Measurements from ENCODE around the gene MAD1L1. TPM values are rescaled to one million over a fixed set of nuclear protein-coding genes. Genes with fewer than 3 reads are reported as not detected.
"Not testable (repeated sequence)": the region's sequence is repeated elsewhere in the genome, so short reads cannot be mapped to it uniquely, and the experiment has no call there.

The MAD1L1 gene
- total RNA-seq, 1 donor, result 57.9 TPM

DNA sequence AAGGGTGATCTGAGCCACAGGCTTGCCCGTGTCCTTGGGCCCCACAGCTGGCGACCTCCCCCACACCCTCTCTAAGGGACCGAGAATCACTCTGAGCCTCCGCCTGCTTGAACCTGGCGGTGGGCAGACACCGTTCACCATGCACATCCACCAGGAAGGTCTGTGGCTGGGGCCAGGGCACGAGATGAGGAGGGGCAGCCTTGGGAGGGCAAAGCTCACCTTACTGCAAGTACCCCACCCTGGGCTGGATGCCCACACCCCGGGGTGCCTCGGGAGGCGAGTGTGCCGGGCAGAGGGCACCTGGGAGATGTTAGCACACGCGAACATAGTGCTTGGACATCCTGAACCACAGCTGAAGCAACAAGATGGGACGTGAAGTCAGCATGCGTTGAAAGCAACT, 350.8 kb downstream of the MAD1L1 start:
- DNase-seq (ENCODE audit: low read depth in 2 of 3, low spot score in 2 of 3), result no peak

- DNase-seq (ENCODE audit: low read depth in 2 of 3, low spot score in 2 of 3), result not testable (repeated sequence)
These were observed 356.1 kb downstream of the MAD1L1 start for GRCh38 chr7:1876641-1877040.

- DNase-seq (ENCODE audit: low read depth in 2 of 3, low spot score in 2 of 3), result peak in 2 of 3 donors; percentile 22 to 49
These were observed 357.1 kb downstream of the MAD1L1 start for GRCh38 chr7:1875392-1876199.

GRCh38 chr7:1874590-1875391, 358.0 kb downstream of the MAD1L1 start:
- not testable (repeated sequence) for DNase-seq (ENCODE audit: low read depth in 2 of 3, low spot score in 2 of 3)

- DNase-seq (ENCODE audit: low read depth in 2 of 3, low spot score in 2 of 3), result no peak
These were observed 358.7 kb downstream of the MAD1L1 start for GRCh38 chr7:1873857-1874589.

- DNase-seq (ENCODE audit: low read depth in 2 of 3, low spot score in 2 of 3), result no peak
These were observed 359.3 kb downstream of the MAD1L1 start for GRCh38 chr7:1873421-1873820.

GRCh38 chr7:1873070-1873405, 359.7 kb downstream of the MAD1L1 start:
- DNase-seq (ENCODE audit: low read depth in 2 of 3, low spot score in 2 of 3), result no peak

DNA sequence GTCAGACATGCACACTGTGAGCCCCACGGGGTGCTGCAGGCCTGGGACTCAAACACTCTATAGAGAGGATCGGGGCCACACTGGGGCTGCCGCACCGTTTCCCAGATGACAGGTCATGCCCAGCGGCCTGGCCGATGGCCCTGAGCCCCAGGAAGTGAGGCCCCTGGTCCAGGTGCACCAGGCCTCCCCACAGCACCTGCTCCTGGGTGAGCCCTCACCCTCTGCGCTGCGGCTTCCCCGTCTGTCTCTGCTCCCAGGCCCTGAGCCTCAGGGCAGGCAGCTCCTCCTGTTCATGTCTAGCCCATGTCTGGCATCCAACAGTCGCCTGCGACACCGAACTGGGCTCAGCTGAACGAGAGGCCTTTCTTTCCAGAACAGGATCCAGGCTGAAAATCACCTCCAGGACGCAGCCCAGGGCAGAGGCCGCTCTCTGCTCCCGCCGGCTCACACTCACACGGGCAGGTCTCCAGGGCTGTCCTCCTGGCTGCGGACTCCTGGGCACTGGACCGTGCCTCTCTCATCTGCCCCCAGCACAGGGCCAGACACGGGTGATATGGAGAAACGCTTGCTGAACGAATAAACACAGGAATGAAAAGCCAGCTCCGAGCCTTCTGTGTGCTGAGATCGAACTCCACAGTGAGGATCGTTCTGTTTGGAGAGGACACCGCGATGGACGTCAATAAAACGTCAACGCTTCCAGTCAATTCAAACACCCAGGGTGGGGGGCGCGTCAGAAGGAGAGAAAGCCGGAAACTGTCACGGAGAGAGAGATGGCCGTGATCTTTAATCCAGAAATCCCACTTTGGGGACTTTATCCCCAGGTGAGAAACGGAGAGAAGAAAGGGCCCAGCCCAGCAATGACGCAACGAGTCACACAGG, 360.3 kb downstream of the MAD1L1 start:
- DNase-seq (ENCODE audit: low read depth in 2 of 3, low spot score in 2 of 3), result no peak

- no peak for DNase-seq (ENCODE audit: low read depth in 2 of 3, low spot score in 2 of 3)
These were observed 363.2 kb downstream of the MAD1L1 start for GRCh38 chr7:1869452-1870130.

GRCh38 chr7:1868516-1869165, 364.1 kb downstream of the MAD1L1 start:
- no peak for DNase-seq (ENCODE audit: low read depth in 2 of 3, low spot score in 2 of 3)

DNA sequence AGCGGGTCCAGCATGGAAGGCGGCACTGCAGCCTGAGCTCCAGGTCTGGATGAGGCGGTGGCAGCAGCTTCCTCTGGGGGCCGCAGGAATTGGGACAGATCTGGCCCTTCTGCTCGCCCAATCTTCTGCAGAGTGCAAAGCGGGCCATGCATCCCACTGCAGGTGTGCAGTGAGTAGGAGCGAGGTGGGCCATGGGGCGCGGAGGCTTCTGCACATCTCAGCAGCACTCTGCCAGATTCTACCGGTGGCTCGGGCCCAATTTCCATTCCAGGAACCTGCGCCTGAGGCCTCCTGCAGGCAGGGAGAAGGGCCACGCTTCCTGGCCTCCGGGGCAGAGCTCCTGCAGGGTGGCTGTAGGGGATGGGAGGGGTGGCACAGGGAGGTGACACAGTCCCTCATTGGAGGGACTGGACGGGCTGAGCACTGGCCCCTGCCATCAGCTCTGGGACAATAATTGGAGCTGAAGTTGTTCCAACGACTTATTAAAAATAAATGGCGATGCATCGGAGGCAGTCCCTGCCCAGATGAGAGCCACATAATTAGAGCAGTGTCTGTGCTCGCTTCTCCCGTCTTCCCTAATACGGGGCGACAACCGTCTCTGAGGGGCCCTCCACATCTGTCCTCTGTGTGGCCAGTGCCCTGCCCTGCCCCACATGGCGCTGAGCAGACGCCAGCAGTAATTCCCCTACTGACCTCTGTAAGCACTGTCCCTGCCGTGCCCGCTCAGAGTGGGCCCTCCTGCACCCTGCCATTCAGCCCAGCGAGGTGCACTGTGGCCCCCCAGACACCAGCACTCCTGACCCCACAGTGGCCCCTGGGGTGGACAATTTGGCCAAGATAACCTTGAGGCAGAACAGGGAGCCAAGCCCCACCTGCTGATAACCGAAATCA, 365.1 kb downstream of the MAD1L1 start:
- DNase-seq (ENCODE audit: low read depth in 2 of 3, low spot score in 2 of 3), result no peak

GRCh38 chr7:1866601-1867000, 366.1 kb downstream of the MAD1L1 start:
- no peak for DNase-seq (ENCODE audit: low read depth in 2 of 3, low spot score in 2 of 3)

DNA sequence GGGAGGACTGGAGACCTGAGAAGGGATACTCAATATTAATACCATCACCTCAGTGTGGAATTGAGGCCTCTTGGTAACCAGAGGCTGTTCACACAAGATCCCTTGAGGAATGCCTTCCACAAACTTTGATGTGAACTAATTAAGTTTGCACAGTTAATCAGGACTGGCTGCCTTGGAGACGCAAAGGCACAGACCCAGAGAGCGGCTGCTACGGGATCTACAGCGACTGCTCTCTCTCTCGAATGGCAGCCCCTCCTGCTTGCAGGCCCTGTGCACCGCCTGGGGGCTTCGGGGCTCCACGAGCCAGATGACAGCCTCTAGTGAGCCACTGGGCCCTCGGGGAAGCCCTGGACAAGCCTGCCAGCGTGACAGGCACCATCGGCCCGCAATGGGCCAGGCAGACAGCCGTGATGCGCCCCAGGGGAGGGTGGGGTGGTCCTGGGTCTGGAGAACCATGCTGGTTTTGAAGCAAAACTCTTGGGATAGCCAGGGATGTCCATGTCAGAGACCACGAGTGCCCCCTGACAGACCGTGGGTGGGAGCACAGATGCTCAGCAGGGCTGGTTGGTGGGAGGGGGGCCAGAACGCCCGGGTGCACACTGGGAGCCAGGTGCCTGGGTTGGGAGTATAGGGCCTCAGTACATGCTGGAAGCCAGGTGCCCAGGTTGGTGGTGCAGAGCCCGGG, 367.0 kb downstream of the MAD1L1 start:
- no peak for DNase-seq (ENCODE audit: low read depth in 2 of 3, low spot score in 2 of 3)

GRCh38 chr7:1865000-1865555, 367.7 kb downstream of the MAD1L1 start:
- no peak for DNase-seq (ENCODE audit: low read depth in 2 of 3, low spot score in 2 of 3)

DNA sequence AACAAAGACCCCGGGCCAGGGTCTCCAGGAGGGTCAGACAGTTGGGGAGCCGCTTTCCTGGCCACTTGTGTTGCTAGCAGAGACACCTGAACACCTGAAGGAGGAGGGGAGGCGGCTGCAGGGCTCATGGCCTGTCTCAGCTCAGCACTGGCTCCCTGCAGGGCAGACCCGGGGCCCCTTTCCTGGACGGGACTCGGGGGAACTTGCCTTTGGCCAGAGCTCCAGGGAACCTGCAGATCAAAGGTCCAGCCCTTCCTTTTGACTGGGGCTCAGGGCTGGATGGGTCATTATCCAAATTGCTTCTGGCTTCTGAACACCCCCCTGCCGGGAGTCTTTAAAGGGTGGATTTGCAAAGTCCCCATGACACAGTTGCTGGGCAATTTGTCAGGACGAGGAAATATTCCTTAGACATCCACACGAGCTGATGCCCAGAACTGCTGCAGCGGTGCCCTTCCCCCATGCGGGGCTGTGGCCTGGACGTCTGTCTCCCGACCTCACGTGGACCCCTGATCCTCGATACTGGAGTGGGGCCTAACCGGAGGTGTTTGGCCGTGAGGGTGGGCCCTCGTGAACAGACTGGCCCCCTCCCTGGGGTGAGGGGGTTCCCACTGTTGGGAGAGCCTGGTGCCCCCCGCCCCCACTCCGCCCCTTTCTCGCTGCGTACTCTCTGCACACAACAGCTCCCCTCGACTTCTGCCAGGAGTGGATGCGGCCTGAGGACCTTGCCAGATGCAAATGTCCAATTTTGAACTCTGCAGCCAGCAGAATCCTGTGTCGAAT, 368.4 kb downstream of the MAD1L1 start:
- no peak for DNase-seq (ENCODE audit: low read depth in 2 of 3, low spot score in 2 of 3)

DNA sequence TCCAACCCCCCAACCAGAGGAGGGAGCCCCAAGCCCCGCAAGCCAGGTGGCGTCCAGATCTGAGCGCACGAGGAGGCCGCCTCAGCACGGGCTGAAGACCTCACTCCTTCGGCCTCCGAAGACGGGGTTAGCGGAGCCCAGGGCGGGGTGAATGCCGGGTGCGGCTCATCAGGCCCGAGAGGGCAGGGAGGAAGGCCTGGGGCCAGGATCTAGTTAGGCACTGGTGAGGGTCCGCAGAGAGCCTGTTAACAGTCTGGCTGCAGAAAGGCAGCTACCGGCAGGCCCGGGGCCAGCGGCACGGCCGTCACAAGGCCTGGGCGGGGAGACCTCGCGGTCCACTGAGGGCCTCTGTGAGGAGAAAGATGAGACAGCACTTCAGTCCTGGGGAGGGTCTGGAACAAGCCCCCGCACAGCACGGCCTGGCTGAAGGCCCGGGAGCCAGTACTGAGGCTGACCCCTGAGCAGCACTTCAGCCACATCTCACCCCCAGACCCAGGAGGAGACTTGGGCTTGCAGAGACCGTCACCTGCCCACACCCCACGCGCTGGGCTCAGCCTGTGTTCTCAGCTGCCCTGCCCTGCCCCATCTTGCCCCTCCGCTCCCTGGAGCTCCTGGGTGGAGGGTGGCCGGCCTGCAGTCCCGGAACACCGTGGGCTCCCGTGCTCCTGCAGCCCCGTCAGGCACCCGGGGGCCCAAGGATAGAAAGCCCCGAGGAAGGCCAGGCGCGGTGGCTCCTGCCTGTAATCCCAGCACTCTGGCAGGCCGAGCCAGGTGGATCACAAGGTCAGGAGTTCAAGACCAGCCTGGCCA, 369.4 kb downstream of the MAD1L1 start:
- DNase-seq (ENCODE audit: low read depth in 2 of 3, low spot score in 2 of 3), result no peak

Measured in hematopoietic multipotent progenitor cell (in vitro differentiated cells).